ENCODE results near the gene CTBP2. TPM values are rescaled to one million over a fixed set of nuclear protein-coding genes. Genes with fewer than 3 reads are reported as not detected.

CTBP2 gene
- total and polyA plus RNA-seq, 10 of the 15 experiments (the other 5 are each of a cell fraction or from before 2014, with no cell fraction given) = 0.02 to 0.72 (median 0.06) TPM; not detected in 2

DNA sequence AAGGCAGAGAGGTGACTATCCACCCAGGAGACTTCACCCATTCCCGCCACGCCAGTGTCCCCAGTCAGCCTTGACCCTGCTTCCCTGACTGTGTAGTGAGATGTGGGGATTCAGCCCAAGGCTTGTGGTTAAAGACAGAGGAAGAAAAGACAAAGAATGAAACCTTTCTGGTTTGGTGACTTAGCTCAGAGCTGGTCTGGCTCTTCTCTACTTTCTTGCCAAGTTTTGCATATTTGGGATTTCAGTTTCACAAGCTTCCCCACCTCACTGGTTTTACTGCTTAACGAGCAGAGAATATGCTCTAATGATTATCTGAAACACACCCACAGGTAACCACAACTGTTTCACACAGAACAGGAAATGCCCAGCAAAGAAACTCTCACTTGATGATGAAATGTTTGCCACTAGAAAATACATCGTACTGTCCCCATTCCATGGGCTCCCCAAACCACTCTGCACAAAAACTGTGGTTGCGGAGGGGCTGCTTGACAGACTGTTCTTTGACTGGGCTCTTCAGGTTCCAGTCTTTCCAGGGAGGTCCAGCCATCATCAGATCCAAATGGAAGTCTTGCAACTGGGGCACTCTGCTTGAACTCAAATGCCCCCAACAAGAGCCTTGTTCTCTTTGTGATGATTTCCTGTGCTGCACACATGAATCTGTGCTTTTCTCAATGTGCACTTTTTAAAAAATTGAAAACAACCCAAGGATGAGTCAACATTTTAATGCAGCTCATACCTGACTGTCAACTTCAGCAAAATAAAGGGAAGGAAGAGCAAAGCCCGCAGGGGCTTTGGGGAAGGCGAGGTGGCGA lies 95.5 kb downstream of the CTBP2 start (continued):
- TF ChIP-seq, protein P1, sequence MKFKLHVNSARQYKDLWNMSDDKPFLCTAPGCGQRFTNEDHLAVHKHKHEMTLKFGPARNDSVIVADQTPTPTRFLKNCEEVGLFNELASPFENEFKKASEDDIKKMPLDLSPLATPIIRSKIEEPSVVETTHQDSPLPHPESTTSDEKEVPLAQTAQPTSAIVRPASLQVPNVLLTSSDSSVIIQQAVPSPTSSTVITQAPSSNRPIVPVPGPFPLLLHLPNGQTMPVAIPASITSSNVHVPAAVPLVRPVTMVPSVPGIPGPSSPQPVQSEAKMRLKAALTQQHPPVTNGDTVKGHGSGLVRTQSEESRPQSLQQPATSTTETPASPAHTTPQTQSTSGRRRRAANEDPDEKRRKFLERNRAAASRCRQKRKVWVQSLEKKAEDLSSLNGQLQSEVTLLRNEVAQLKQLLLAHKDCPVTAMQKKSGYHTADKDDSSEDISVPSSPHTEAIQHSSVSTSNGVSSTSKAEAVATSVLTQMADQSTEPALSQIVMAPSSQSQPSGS (IDR thresholded peaks at IDR 0.05; ENCODE audit: low read length) = peak; percentile 97
- TF ChIP-seq ETV6 (conservative IDR thresholded peaks at IDR 0.05 in 1 of 2, IDR thresholded peaks at IDR 0.05 in 1 of 2; ENCODE audit: borderline replicate concordance in 1 of 2, low read depth in 1 of 2) (peak in 1 of 2 experiments; percentile 93; a peak in 2 of 4 replicates), ASH2L (IDR thresholded peaks at IDR 0.05; ENCODE audit: borderline replicate concordance, low read depth) (no peak), ESRRA (IDR thresholded peaks at IDR 0.05; ENCODE audit: low read length) (no peak), EZH2 (IDR thresholded peaks at IDR 0.05; ENCODE audit: borderline replicate concordance, control insufficient read depth, low read depth, low read length) (no peak), BRCA1 (IDR thresholded peaks at IDR 0.05; ENCODE audit: low read depth, low read length) (no peak), LARP7 (IDR thresholded peaks at IDR 0.05) (no peak), ZNF24 (IDR thresholded peaks at IDR 0.05) (peak; percentile 81), FOXM1 (IDR thresholded peaks at IDR 0.05; ENCODE audit: low read depth, low read length) (peak; percentile 98), SIN3A (IDR thresholded peaks at IDR 0.05; ENCODE audit: low read depth, low read length) (no peak), NFIC (IDR thresholded peaks at IDR 0.05; ENCODE audit: low read depth, low read length) (peak; percentile 99), JUND (IDR thresholded peaks at IDR 0.05; ENCODE audit: low read depth, low read length) (peak; percentile 20; the same call in 1 of the 2 replicates), RB1 (IDR thresholded peaks at IDR 0.05; ENCODE audit: borderline replicate concordance) (no peak), BCL11A (IDR thresholded peaks at IDR 0.05; ENCODE audit: low read depth, low read length) (peak; percentile 99), RUNX3 (IDR thresholded peaks at IDR 0.05; ENCODE audit: low read length) (peak; percentile 100), NBN (IDR thresholded peaks at IDR 0.05) (peak; percentile 88), ZNF622 (IDR thresholded peaks at IDR 0.05) (no peak), HDAC6 (IDR thresholded peaks at IDR 0.05; ENCODE audit: unreplicated experiment) (no peak), GABPA (IDR thresholded peaks at IDR 0.05; ENCODE audit: low read depth) (peak; percentile 67)
- TF ChIP-seq, protein P2, sequence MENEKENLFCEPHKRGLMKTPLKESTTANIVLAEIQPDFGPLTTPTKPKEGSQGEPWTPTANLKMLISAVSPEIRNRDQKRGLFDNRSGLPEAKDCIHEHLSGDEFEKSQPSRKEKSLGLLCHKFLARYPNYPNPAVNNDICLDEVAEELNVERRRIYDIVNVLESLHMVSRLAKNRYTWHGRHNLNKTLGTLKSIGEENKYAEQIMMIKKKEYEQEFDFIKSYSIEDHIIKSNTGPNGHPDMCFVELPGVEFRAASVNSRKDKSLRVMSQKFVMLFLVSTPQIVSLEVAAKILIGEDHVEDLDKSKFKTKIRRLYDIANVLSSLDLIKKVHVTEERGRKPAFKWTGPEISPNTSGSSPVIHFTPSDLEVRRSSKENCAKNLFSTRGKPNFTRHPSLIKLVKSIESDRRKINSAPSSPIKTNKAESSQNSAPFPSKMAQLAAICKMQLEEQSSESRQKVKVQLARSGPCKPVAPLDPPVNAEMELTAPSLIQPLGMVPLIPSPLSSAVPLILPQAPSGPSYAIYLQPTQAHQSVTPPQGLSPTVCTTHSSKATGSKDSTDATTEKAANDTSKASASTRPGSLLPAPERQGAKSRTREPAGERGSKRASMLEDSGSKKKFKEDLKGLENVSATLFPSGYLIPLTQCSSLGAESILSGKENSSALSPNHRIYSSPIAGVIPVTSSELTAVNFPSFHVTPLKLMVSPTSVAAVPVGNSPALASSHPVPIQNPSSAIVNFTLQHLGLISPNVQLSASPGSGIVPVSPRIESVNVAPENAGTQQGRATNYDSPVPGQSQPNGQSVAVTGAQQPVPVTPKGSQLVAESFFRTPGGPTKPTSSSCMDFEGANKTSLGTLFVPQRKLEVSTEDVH (IDR thresholded peaks at IDR 0.05; ENCODE audit: low read depth, partially characterized antibody) = no peak
- TF ChIP-seq, protein P3, sequence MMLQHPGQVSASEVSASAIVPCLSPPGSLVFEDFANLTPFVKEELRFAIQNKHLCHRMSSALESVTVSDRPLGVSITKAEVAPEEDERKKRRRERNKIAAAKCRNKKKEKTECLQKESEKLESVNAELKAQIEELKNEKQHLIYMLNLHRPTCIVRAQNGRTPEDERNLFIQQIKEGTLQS (IDR thresholded peaks at IDR 0.05; ENCODE audit: borderline replicate concordance, extremely low read depth, low read depth, low read length) = no peak
- TF ChIP-seq, protein P4, sequence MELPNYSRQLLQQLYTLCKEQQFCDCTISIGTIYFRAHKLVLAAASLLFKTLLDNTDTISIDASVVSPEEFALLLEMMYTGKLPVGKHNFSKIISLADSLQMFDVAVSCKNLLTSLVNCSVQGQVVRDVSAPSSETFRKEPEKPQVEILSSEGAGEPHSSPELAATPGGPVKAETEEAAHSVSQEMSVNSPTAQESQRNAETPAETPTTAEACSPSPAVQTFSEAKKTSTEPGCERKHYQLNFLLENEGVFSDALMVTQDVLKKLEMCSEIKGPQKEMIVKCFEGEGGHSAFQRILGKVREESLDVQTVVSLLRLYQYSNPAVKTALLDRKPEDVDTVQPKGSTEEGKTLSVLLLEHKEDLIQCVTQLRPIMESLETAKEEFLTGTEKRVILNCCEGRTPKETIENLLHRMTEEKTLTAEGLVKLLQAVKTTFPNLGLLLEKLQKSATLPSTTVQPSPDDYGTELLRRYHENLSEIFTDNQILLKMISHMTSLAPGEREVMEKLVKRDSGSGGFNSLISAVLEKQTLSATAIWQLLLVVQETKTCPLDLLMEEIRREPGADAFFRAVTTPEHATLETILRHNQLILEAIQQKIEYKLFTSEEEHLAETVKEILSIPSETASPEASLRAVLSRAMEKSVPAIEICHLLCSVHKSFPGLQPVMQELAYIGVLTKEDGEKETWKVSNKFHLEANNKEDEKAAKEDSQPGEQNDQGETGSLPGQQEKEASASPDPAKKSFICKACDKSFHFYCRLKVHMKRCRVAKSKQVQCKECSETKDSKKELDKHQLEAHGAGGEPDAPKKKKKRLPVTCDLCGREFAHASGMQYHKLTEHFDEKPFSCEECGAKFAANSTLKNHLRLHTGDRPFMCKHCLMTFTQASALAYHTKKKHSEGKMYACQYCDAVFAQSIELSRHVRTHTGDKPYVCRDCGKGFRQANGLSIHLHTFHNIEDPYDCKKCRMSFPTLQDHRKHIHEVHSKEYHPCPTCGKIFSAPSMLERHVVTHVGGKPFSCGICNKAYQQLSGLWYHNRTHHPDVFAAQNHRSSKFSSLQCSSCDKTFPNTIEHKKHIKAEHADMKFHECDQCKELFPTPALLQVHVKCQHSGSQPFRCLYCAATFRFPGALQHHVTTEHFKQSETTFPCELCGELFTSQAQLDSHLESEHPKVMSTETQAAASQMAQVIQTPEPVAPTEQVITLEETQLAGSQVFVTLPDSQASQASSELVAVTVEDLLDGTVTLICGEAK (IDR thresholded peaks at IDR 0.05; ENCODE audit: borderline replicate concordance) = no peak; the same call in 1 of the 2 replicates

All from GM12878 (cell line).